Common myeloid progenitor, CD34-positive (primary cell): ENCODE data around the gene CDH4.

Experiments
- CTCF ChIA-PET: fragments of 350-600 bp; sonication (Branson Sonifier 250); formaldehyde crosslinking; loops from one replicate; lab custom pipeline; 2021; ENCODE audit warnings: antibody characterized with exemption; lab: Charles Lee
- POLR2A ChIA-PET: fragments of 350-600 bp; sonication (Branson Sonifier 250); formaldehyde crosslinking; loops from one replicate; lab custom pipeline; 2021; ENCODE audit warnings: antibody characterized with exemption; lab: Charles Lee
- DNase-seq, 3 donors: peaks; one replicate each; pipeline versions ENCODE4 v3.0.0 to v3.0.0-alpha.2; 2013
- H3K27ac ChIP-seq, 2 experiments: 1 replicate in 1 of 2; 2 replicates in 1 of 2; pipeline ENCODE4 v1.7.0; 2013; ENCODE audit warnings: inconsistent platforms in 2 of 2, low read length in 2 of 2, mild to moderate bottlenecking in 2 of 2, low read depth in 1 of 2, moderate library complexity in 1 of 2; ENCODE audit not compliant: severe bottlenecking in 2 of 2, insufficient read depth in 1 of 2, poor library complexity in 1 of 2
- H3K27me3 ChIP-seq, 5 experiments: replicated peaks in 2 of 5; 1 replicate in 3 of 5; 2 replicates in 2 of 5; pipeline versions ENCODE4 v1.6.1 to v1.7.0; 2013; ENCODE audit warnings: low read length in 4 of 5, mild to moderate bottlenecking in 2 of 5, moderate library complexity in 2 of 5, inconsistent platforms in 1 of 5; ENCODE audit not compliant: insufficient read depth in 5 of 5, control insufficient read depth in 4 of 5
- H3K36me3 ChIP-seq, 4 experiments: 1 replicate in 2 of 4; 2 replicates in 2 of 4; pipeline versions ENCODE4 v1.6.1 to v1.7.0; 2013; ENCODE audit warnings: low read length in 3 of 4, control low read depth in 1 of 4, mild to moderate bottlenecking in 1 of 4; ENCODE audit not compliant: control insufficient read depth in 4 of 4, insufficient read depth in 4 of 4
- H3K4me1 ChIP-seq, 4 experiments: 1 replicate in 3 of 4; 2 replicates in 1 of 4; pipeline versions ENCODE4 v1.6.1 to v1.7.1; 2013; ENCODE audit warnings: low read length in 3 of 4, mild to moderate bottlenecking in 3 of 4, control low read depth in 1 of 4, inconsistent platforms in 1 of 4, moderate library complexity in 1 of 4; ENCODE audit not compliant: control insufficient read depth in 4 of 4, insufficient read depth in 4 of 4; ENCODE audit errors: control extremely low read depth in 1 of 4
- H3K4me3 ChIP-seq, 7 experiments: 1 replicate in 4 of 7; 2 replicates in 3 of 7; pipeline versions ENCODE4 v1.5.1 to v1.7.0; 2013; ENCODE audit warnings: mild to moderate bottlenecking in 7 of 7, low read length in 6 of 7, moderate library complexity in 6 of 7, inconsistent platforms in 2 of 7, low read depth in 2 of 7, control low read depth in 1 of 7; ENCODE audit not compliant: insufficient read depth in 4 of 7, control insufficient read depth in 1 of 7; ENCODE audit errors: extremely low read depth in 1 of 7
- H3K9me3 ChIP-seq, 5 experiments: 1 replicate in 4 of 5; 2 replicates in 1 of 5; pipeline versions ENCODE4 v1.6.1 to v1.7.1; 2013; ENCODE audit warnings: low read length in 4 of 5, mild to moderate bottlenecking in 2 of 5, inconsistent platforms in 1 of 5, low read depth in 1 of 5, moderate library complexity in 1 of 5; ENCODE audit not compliant: control insufficient read depth in 4 of 5, insufficient read depth in 2 of 5; ENCODE audit errors: control extremely low read depth in 1 of 5
- WGBS: methylation state at CpG from one replicate; pipeline ENCODE4 v1.1.5; 2013; ENCODE audit not compliant: insufficient coverage; 5-methylcytosine and 5-hydroxymethylcytosine counted together

The CDH4 gene

DNA sequence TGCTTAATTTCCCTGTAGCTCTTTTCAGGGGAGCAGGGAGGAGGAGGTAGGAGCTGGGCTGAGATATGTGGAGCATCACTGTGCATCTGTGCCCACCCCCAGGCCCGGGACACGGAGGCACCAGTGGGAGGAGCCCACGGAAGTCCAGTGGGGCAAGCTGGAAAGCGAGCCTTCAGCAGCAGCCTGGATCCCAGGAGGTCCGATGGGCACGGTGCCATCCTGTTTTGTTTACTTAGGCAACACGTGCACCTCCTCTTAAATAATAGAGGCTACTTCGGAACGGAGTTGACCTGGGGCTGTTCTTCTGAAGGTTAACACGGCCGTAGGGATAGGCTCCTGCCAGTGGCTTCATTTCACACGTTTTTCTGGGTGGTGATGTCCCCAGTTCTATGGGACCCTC, 51.6 kb downstream of the CDH4 start:
- Histone ChIP-seq H3K4me3 (no peak overlapping the region), H3K27me3 (no peaks in the 10 kb centered on the region), H3K27ac (no peak overlapping the region), H3K4me1 (no peaks in the 10 kb centered on the region), H3K36me3 (no peaks in the 10 kb centered on the region), H3K9me3 (peaks cover 0 to 12% (median 0%) of the 10 kb centered on the region in 5 experiments)
- no peak for DNase-seq
- 92% methylated on average over 11 of the region's 12 CpGs for WGBS
- POLR2A ChIA-PET: no interaction called here
- CTCF ChIA-PET: no interaction called here

DNA sequence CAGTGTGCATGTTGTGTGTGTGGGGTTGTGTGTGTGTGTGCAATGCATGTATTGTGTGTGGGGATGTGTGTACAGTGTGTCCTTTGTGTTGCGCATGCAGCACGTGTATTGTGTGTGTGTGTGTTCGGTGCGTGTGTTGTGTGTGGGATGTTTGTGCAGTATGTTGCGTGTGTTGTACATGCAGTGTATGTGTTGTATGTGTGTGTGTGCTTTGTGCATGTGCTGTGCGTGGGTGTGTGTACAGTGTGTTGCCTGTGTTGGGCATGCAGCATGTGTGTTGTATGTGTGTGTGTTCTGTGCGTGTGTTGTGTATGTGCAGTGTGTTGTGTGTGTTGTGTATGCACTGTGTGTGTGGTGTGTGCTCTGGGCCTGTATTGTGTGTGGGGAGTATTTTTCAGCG, 52.7 kb downstream of the CDH4 start:
- no peak for DNase-seq
- CTCF ChIA-PET: no interaction called here
- Histone ChIP-seq H3K4me1 (no peaks in the 10 kb centered on the region), H3K27ac (no peak overlapping the region), H3K9me3 (peaks cover 0 to 12% (median 0%) of the 10 kb centered on the region in 5 experiments), H3K36me3 (no peaks in the 10 kb centered on the region), H3K4me3 (no peak overlapping the region), H3K27me3 (no peaks in the 10 kb centered on the region)
- POLR2A ChIA-PET: no interaction called here
- 84% methylated on average over 5 of the region's 8 CpGs for WGBS

GRCh38 chr20:61306937-61307475, 54.9 kb downstream of the CDH4 start:
- no peak overlapping the region for H3K4me3 ChIP-seq
- POLR2A ChIA-PET: no interaction called here
- DNase-seq: no peak
- H3K9me3 ChIP-seq: peaks cover 0 to 8% (median 0%) of the 10 kb centered on the region in 5 experiments
- H3K36me3 ChIP-seq: no peaks in the 10 kb centered on the region
- no peaks in the 10 kb centered on the region for H3K27me3 ChIP-seq
- H3K27ac ChIP-seq: no peak overlapping the region
- 97% methylated on average over 9 of the region's 10 CpGs for WGBS
- no peaks in the 10 kb centered on the region for H3K4me1 ChIP-seq
- CTCF ChIA-PET: no interaction called here

DNA sequence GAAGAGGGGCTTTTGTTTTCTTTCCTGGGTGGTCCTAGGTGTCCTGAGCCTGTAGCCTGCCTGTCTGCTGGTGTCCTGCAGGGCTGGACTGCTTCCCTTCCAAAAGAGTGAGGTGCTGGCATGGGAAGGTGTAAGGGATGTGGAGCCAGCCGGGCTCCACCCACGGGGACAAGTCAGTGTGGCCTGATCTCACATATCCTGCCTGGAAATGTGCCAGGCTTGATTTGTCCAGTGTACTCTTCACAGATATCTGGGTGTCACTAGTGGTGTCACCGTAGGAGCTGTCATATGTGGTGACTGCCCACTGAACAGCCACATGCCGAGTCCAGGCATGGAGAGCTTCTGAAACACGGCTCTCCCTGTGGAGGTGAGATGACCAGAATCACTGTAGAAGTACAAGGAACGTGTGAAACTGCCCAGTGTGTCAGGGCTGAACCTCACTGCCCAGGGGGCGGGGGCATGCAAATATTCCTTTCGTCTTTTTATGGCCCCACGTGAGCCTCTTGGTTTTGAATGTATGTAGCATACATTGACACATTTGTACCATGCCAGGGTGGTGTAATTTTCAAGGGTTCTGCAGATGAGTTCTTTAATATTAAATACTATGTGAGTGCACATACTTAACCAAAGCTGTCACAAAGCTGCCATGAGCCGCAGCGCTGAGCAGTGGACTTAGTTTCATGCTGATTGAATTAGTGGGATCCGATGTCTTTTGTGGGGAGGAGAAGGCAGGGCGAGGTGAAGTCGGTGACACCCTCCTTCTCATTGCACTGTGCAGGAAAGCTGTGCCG, 55.8 kb downstream of the CDH4 start:
- ChIA-PET POLR2A (no interaction called here), CTCF (no interaction called here)
- Histone ChIP-seq H3K4me3 (no peak overlapping the region), H3K9me3 (peaks cover 0 to 8% (median 0%) of the 10 kb centered on the region in 5 experiments), H3K27ac (no peak overlapping the region), H3K4me1 (no peaks in the 10 kb centered on the region), H3K27me3 (no peaks in the 10 kb centered on the region), H3K36me3 (no peaks in the 10 kb centered on the region)
- no peak for DNase-seq
- 89% methylated on average over 14 of the region's 15 CpGs for WGBS

GRCh38 chr20:61308477-61308774, 56.4 kb downstream of the CDH4 start:
- CTCF ChIA-PET: no interaction called here
- Histone ChIP-seq H3K27ac (no peak overlapping the region), H3K4me1 (no peaks in the 10 kb centered on the region), H3K27me3 (no peaks in the 10 kb centered on the region), H3K4me3 (no peak overlapping the region), H3K36me3 (no peaks in the 10 kb centered on the region), H3K9me3 (peaks cover 0 to 10% (median 0%) of the 10 kb centered on the region in 5 experiments)
- DNase-seq: no peak
- no CpG with 5 or more reads among the region's 2 CpGs for WGBS
- POLR2A ChIA-PET: no interaction called here

DNA sequence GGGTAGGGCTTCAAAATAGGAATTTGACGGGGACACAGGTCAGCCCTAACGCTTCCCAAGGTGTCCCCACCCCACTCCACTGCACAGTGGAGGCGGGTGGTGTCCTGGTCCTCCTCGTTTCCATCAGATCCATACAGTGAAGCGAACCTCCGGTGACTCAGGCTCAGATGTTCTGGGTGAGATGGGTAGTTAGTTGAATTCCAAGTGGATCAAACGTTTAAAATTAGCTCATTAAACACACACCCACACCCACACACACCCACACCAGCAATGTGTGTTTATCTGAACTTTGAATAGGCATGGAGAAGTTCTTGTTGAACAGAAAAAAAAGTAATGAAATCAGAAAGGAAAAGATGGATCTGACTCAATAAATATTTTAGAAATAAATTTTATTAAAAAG, 58.9 kb downstream of the CDH4 start:
- no peak for DNase-seq
- Histone ChIP-seq H3K36me3 (no peaks in the 10 kb centered on the region), H3K9me3 (peaks cover 0 to 11% (median 0%) of the 10 kb centered on the region in 5 experiments), H3K27me3 (no peaks in the 10 kb centered on the region), H3K4me3 (no peak overlapping the region), H3K4me1 (no peaks in the 10 kb centered on the region), H3K27ac (no peak overlapping the region)
- ChIA-PET POLR2A (no interaction called here), CTCF (no interaction called here)
- WGBS: 100% methylated on average over 2 of the region's 7 CpGs

- ChIA-PET CTCF (no interaction called here), POLR2A (no interaction called here)
- H3K4me1 ChIP-seq: no peaks in the 10 kb centered on the region
- 96% methylated on average over 6 of the region's 13 CpGs for WGBS
- peaks cover 0 to 11% (median 0%) of the 10 kb centered on the region in 5 experiments for H3K9me3 ChIP-seq
- H3K27me3 ChIP-seq: peaks cover 0 to 3% (median 0%) of the 10 kb centered on the region in 5 experiments
- no peak overlapping the region for H3K27ac ChIP-seq
- H3K36me3 ChIP-seq: no peaks in the 10 kb centered on the region
- DNase-seq: no peak
- no peak overlapping the region for H3K4me3 ChIP-seq
Observed at GRCh38 chr20:61311656-61312387, 59.8 kb downstream of the CDH4 start.
